ENCODE data around the gene S100A14.
A peak's percentile ranks its signal among the peaks of the same experiment; 100 is the strongest.

- no peak for TF ChIP-seq CTCF (IDR thresholded peaks at IDR 0.05)
- TF ChIP-seq POLR2A (IDR thresholded peaks at IDR 0.05): peak in 1 of 2 donors; percentile 51
Measured at GRCh38 chr1:153565529-153566374, 50.4 kb downstream of the S100A14 start, which contains the start of gene S100A2.
